A549 (cell line): ENCODE results near the gene ZNF664. TPM values are rescaled to one million over a fixed set of nuclear protein-coding genes. Genes with fewer than 3 reads are reported as not detected.

Source experiments
- ATAC-seq, 2 experiments: fragments of 200-7000 bp in 1 of 2; fragments of >200 bp in 1 of 2; cut with Nextera tagmentation in 1 of 2; cut with Tn5 transposase in 1 of 2; 3 replicates each; pipeline versions ENCODE4 v1.8.0 to v1.9.1; 2018 to 2020; ENCODE audit warnings: mild to moderate bottlenecking in 1 of 2, moderate library complexity in 1 of 2
- CTCF ChIA-PET: fragments of 300-600 bp; sonication (Branson Sonifier 250); formaldehyde crosslinking; extraction: SDS; loops from one replicate; lab custom pipeline; 2021; ENCODE audit warnings: antibody characterized with exemption, inconsistent platforms; lab: Yijun Ruan, JAX
- POLR2A ChIA-PET: fragments of 350-600 bp; formaldehyde crosslinking; extraction: SDS; loops from one replicate; lab custom pipeline; 2021; ENCODE audit warnings: antibody characterized with exemption, inconsistent platforms; lab: Yijun Ruan, JAX
- DNase-seq, 2 experiments: peaks; one replicate each; pipeline versions ENCODE4 v3.0.0 to v3.0.0-alpha.2; 2011 to 2016; ENCODE audit warnings: low read depth in 1 of 2, low spot score in 1 of 2
- FAIRE-seq: peaks from 2 replicates; lab custom pipeline; 2011; peaks lifted over from hg19 to GRCh38; lab: Jason Lieb, UNC
- H3K27ac ChIP-seq, 2 experiments: fragments of >200 bp; sonication (Bioruptor Twin); formaldehyde crosslinking; 3 replicates each; pipeline ENCODE4 v1.5.1; 2016 to 2017
- H3K4me1 ChIP-seq: fragments of >200 bp; sonication (Bioruptor Twin); formaldehyde crosslinking; 3 replicates; pipeline ENCODE4 v1.6.1; 2016
- H3K4me2 ChIP-seq: fragments of >200 bp; sonication (Bioruptor Twin); formaldehyde crosslinking; 3 replicates; pipeline ENCODE4 v1.6.1; 2016
- H3K4me3 ChIP-seq: fragments of >200 bp; sonication (Bioruptor Twin); formaldehyde crosslinking; 3 replicates; pipeline ENCODE4 v1.5.1; 2016
- H3K9me3 ChIP-seq: fragments of >200 bp; sonication (Bioruptor Twin); formaldehyde crosslinking; 3 replicates; pipeline ENCODE4 v1.6.1; 2016
- BHLHE40 ChIP-seq: IDR thresholded peaks from 2 replicates; pipeline ENCODE4 v1.6.1; 2012; ENCODE audit warnings: low read depth, low read length, inconsistent platforms
- CBX8 ChIP-seq: fragments of 200-600 bp; sonication (generic); IDR thresholded peaks from 2 replicates; pipeline ENCODE4 v1.6.1; 2016
- CEBPB ChIP-seq, 2 experiments: fragments of >200 bp in 1 of 2; sonication (Bioruptor Twin) in 1 of 2; formaldehyde crosslinking in 1 of 2; IDR thresholded peaks; 2 replicates each; pipeline ENCODE4 v1.6.1; 2012 to 2016
- CHD2 ChIP-seq: fragments of 150-350 bp; IDR thresholded peaks from 2 replicates; pipeline ENCODE4 v1.6.1; 2014; ENCODE audit warnings: low read length; ENCODE audit not compliant: partially characterized antibody
- CHD4 ChIP-seq: fragments of 200-600 bp; sonication (generic); IDR thresholded peaks from 2 replicates; pipeline ENCODE4 v1.6.1; 2016; ENCODE audit warnings: antibody characterized with exemption, mild to moderate bottlenecking, borderline replicate concordance
- EP300 ChIP-seq, 2 experiments: fragments of >200 bp; sonication (Bioruptor Twin); formaldehyde crosslinking; IDR thresholded peaks; 2 replicates in 1 of 2; 3 replicates in 1 of 2; pipeline ENCODE4 v1.6.1; 2016 to 2017
- ESRRA ChIP-seq: fragments of 150-350 bp; IDR thresholded peaks from 2 replicates; pipeline ENCODE4 v1.6.1; 2014; ENCODE audit warnings: mild to moderate bottlenecking, low read length, borderline replicate concordance
- FOSL2 ChIP-seq, 2 experiments: fragments of 450-650 bp in 1 of 2; fragments of >200 bp in 1 of 2; sonication (Bioruptor Twin) in 1 of 2; formaldehyde crosslinking; IDR thresholded peaks; 2 replicates each; pipeline versions ENCODE4 v1.5.0 to v1.6.1; 2016 to 2020; ENCODE audit warnings: mild to moderate bottlenecking in 1 of 2, moderate library complexity in 1 of 2
- FOXS1 ChIP-seq: fragments of 250-450 bp; sonication (Bioruptor Pico); IDR thresholded peaks from 2 replicates; pipeline ENCODE4 v1.5.0; 2020; ENCODE audit warnings: mild to moderate bottlenecking, moderate library complexity
- GATA3 ChIP-seq: IDR thresholded peaks from 2 replicates; pipeline ENCODE4 v1.6.1; 2012; ENCODE audit warnings: borderline replicate concordance
- HDAC2 ChIP-seq: fragments of 200-600 bp; sonication (generic); IDR thresholded peaks from 2 replicates; pipeline ENCODE4 v1.6.1; 2016
- HES2 ChIP-seq: fragments of >200 bp; sonication (Bioruptor Twin); formaldehyde crosslinking; IDR thresholded peaks from 2 replicates; pipeline ENCODE4 v1.6.1; 2016
- HEYL ChIP-seq: fragments of 250-450 bp; sonication (Bioruptor Pico); IDR thresholded peaks from 2 replicates; pipeline ENCODE4 v1.8.0; 2021; ENCODE audit warnings: mild to moderate bottlenecking, moderate library complexity
- HMGXB4 ChIP-seq: fragments of 250-450 bp; sonication (Bioruptor Pico); IDR thresholded peaks from 2 replicates; pipeline ENCODE4 v1.5.0; 2021; ENCODE audit warnings: mild to moderate bottlenecking, moderate library complexity, borderline replicate concordance
- HOXA7 ChIP-seq: fragments of 250-450 bp; sonication (Bioruptor Pico); IDR thresholded peaks from 2 replicates; pipeline ENCODE4 v1.5.0; 2020; ENCODE audit warnings: mild to moderate bottlenecking, moderate library complexity
- HOXB13 ChIP-seq: fragments of 250-450 bp; sonication (Bioruptor Pico); IDR thresholded peaks from 2 replicates; pipeline ENCODE4 v1.5.0; 2020; ENCODE audit warnings: low read depth, mild to moderate bottlenecking, moderate library complexity
- JUN ChIP-seq, 2 experiments: fragments of >200 bp; sonication (Bioruptor Twin); formaldehyde crosslinking; IDR thresholded peaks; 2 replicates in 1 of 2; 3 replicates in 1 of 2; pipeline ENCODE4 v1.6.1; 2016 to 2017
- MAFK ChIP-seq: fragments of 450-650 bp; IDR thresholded peaks from 2 replicates; pipeline ENCODE4 v1.6.1; 2014; ENCODE audit not compliant: partially characterized antibody
- MAX ChIP-seq: IDR thresholded peaks from 2 replicates; pipeline ENCODE4 v1.6.1; 2012
- NPAS2 ChIP-seq: fragments of 250-450 bp; sonication (Bioruptor Pico); IDR thresholded peaks from 2 replicates; pipeline ENCODE4 v1.8.0; 2022; ENCODE audit warnings: mild to moderate bottlenecking, moderate library complexity, borderline replicate concordance
- NR3C1 ChIP-seq: fragments of >200 bp; sonication (Bioruptor Twin); formaldehyde crosslinking; IDR thresholded peaks from 3 replicates; pipeline ENCODE4 v1.6.1; 2017
- PBX3 ChIP-seq: IDR thresholded peaks from 2 replicates; pipeline ENCODE4 v1.6.1; 2012
- PHF8 ChIP-seq: fragments of 200-600 bp; sonication (generic); IDR thresholded peaks from 2 replicates; pipeline ENCODE4 v1.6.1; 2016; ENCODE audit warnings: low read depth, mild to moderate bottlenecking, antibody characterized with exemption, moderate library complexity, borderline replicate concordance
- RARB ChIP-seq: fragments of 250-450 bp; sonication (Bioruptor Pico); IDR thresholded peaks from 2 replicates; pipeline ENCODE4 v1.8.0; 2021; ENCODE audit warnings: mild to moderate bottlenecking, moderate library complexity
- RFX5 ChIP-seq: fragments of 450-650 bp; IDR thresholded peaks from 2 replicates; pipeline ENCODE4 v1.7.1; 2014; ENCODE audit warnings: antibody characterized with exemption, mild to moderate bottlenecking, moderate library complexity
- SREBF2 ChIP-seq: fragments of 450-650 bp; IDR thresholded peaks from 2 replicates; pipeline ENCODE4 v1.6.1; 2014; ENCODE audit warnings: mild to moderate bottlenecking, moderate library complexity
- TFCP2L1 ChIP-seq: fragments of 250-450 bp; sonication (Bioruptor Pico); IDR thresholded peaks from 2 replicates; pipeline ENCODE4 v1.5.0; 2021; ENCODE audit warnings: mild to moderate bottlenecking
- TP53 ChIP-seq: fragments of 250-450 bp; sonication (Bioruptor Pico); IDR thresholded peaks from 2 replicates; pipeline ENCODE4 v1.5.0; 2021; ENCODE audit warnings: mild to moderate bottlenecking, moderate library complexity
- ZC3H11A ChIP-seq: fragments of 450-650 bp; IDR thresholded peaks from 2 replicates; pipeline ENCODE4 v1.6.1; 2014; ENCODE audit warnings: antibody characterized with exemption, mild to moderate bottlenecking
- ZNF302 ChIP-seq: fragments of 250-450 bp; sonication (Bioruptor Pico); IDR thresholded peaks from 2 replicates; pipeline ENCODE4 v1.9.0; 2021; ENCODE audit warnings: inconsistent platforms, mild to moderate bottlenecking, moderate library complexity
- ZSCAN20 ChIP-seq: fragments of 250-450 bp; sonication (Bioruptor Pico); IDR thresholded peaks from 2 replicates; pipeline ENCODE4 v1.8.0; 2022; ENCODE audit warnings: mild to moderate bottlenecking, moderate library complexity
- WGBS: methylation state at CpG from one replicate; pipeline ENCODE4 v1.1.6; 2017; ENCODE audit errors: missing lambda C conversion rate; 5-methylcytosine and 5-hydroxymethylcytosine counted together
- polyA plus RNA-seq, 4 experiments: library from polyadenylated mRNA; depleted of rRNA in 3 of 4; stranded (reverse); fragments of >200 nt; fragmentation: RNase III in 1 of 4; extraction: RNeasy Plus Mini Kit Qiagen cat#74134 plus additional on column Dnase treatment in 1 of 4; gene quantifications; 2 replicates in 3 of 4; 3 replicates in 1 of 4; pipeline ENCODE4 v1.2.3, GENCODE V29; 2011 to 2017

The ZNF664 gene
- polyA plus RNA-seq, 2 of the 4 experiments (the other 2 are of a cell fraction) = 88.3 to 112 TPM

- Histone ChIP-seq H3K4me3 (no peak overlapping the region), H3K27ac (no peak overlapping the region), H3K9me3 (no peaks in the 10 kb centered on the region), H3K4me1 (no peaks in the 10 kb centered on the region), H3K4me2 (no peak overlapping the region)
- ChIA-PET POLR2A (no interaction called here), CTCF (interaction anchor here (1.5 kb wide), 1 partner anchor 825 kb away, joined by 4 read pairs; no protein-coding TSS in a partner anchor)
- TF ChIP-seq HES2 (no peak), HOXA7 (no peak), BHLHE40 (no peak), FOSL2 (IDR thresholded peaks at IDR 0.05) (no peak), FOSL2 (CRISPR knock-in tag; IDR thresholded peaks at IDR 0.05) (no peak), HOXB13 (CRISPR knock-in tag) (no peak), FOXS1 (CRISPR knock-in tag) (no peak), GATA3 (no peak), RARB (CRISPR knock-in tag) (no peak), ZSCAN20 (CRISPR knock-in tag) (no peak), MAFK (no peak), TFCP2L1 (CRISPR knock-in tag) (no peak), EP300 (IDR thresholded peaks at IDR 0.05) (no peak), PBX3 (no peak), PHF8 (no peak), SREBF2 (no peak), RFX5 (no peak)
- DNase-seq (no peak), FAIRE-seq (no peak), ATAC-seq (no peak)
- WGBS = 86% methylated on average over 10 of the region's 10 CpGs
These were observed 30.8 kb upstream of the ZNF664 start for GRCh38 chr12:123942238-123942653.

GRCh38 chr12:123942911-123943648 is 29.9 kb upstream of the ZNF664 start:
- Histone ChIP-seq H3K4me1 (no peaks in the 10 kb centered on the region), H3K27ac (no peak overlapping the region), H3K4me2 (no peak overlapping the region), H3K9me3 (no peaks in the 10 kb centered on the region), H3K4me3 (no peak overlapping the region)
- 92% methylated on average over 10 of the region's 16 CpGs for WGBS
- DNase-seq = no peak
- no peak for FAIRE-seq
- ATAC-seq = no peak
- ChIA-PET CTCF (interaction anchor here (1.5 to 1.8 kb wide), 2 partner anchors 13 to 824 kb away, joined by 4 to 5 read pairs; no protein-coding TSS in a partner anchor), POLR2A (interaction anchor here (0.6 kb wide), 1 partner anchor 326 kb away, joined by 3 read pairs; no protein-coding TSS in a partner anchor)
- TF ChIP-seq HOXA7 = no peak
- no peak for TF ChIP-seq MAFK
- no peak for TF ChIP-seq CEBPB (IDR thresholded peaks at IDR 0.05)
- no peak for TF ChIP-seq ZC3H11A
- TF ChIP-seq ZNF302 (CRISPR knock-in tag) = no peak
- no peak for TF ChIP-seq NPAS2 (CRISPR knock-in tag)
- TF ChIP-seq HDAC2 = no peak
- no peak for TF ChIP-seq CHD4
- TF ChIP-seq JUN (IDR thresholded peaks at IDR 0.05) = no peak
- no peak for TF ChIP-seq TP53 (CRISPR knock-in tag)
- no peak for TF ChIP-seq HEYL (CRISPR knock-in tag)
- no peak for TF ChIP-seq HMGXB4 (CRISPR knock-in tag)
- TF ChIP-seq CHD2 = no peak
- no peak for TF ChIP-seq ESRRA
- no peak for TF ChIP-seq CBX8
- no peak for TF ChIP-seq HOXB13 (CRISPR knock-in tag)
- TF ChIP-seq NR3C1 = no peak
- no peak for TF ChIP-seq MAX
- TF ChIP-seq PBX3 = no peak
